ENCODE data around the gene PUM2.

The PUM2 gene

DNA sequence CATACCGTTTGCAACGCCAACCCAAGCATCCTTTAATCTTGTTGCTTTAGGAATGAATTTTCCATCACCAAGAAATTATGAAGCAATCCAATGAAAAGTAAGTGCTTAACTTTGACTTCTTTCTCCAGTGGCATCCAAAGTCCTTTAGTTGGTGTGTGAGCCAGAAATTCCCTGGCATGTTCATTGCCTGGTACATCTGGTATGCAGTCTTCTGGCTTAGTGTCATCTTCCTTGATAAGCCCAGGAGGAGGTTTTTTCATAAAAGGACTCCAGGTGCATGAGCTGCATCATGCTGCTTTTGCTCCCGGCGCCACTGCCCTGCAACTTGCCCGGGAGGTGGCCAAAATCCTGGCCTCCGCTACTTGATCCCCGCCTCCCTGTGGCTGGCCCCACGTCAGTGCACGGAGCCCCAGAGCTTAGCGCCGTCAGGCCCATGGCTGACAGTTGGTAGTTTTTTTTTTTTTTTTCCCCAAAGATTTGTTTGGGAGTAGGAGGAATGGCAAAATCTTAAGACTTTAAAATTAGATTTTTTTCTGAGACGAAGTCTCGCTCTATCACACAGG lies 58.7 kb downstream of the PUM2 start:
- no peak for TF ChIP-seq EP300 (IDR thresholded peaks at IDR 0.05; ENCODE audit: borderline replicate concordance)
- no peak for TF ChIP-seq RAD21 (IDR thresholded peaks at IDR 0.05; ENCODE audit: low read depth)
- no peak for TF ChIP-seq CEBPB (IDR thresholded peaks at IDR 0.05)
- no peak for TF ChIP-seq EGR1 (IDR thresholded peaks at IDR 0.05)
- no peak for TF ChIP-seq NFIC (IDR thresholded peaks at IDR 0.05)
- no peak for TF ChIP-seq TAF1 (IDR thresholded peaks at IDR 0.05; ENCODE audit: low read depth)
- no peak for TF ChIP-seq TCF12 (IDR thresholded peaks at IDR 0.05; ENCODE audit: low read depth)
- no peak for TF ChIP-seq TEAD4 (IDR thresholded peaks at IDR 0.05)
- TF ChIP-seq, protein P1, sequence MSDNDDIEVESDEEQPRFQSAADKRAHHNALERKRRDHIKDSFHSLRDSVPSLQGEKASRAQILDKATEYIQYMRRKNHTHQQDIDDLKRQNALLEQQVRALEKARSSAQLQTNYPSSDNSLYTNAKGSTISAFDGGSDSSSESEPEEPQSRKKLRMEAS (IDR thresholded peaks at IDR 0.05): no peak
- no peak for TF ChIP-seq CREB1 (IDR thresholded peaks at IDR 0.05; ENCODE audit: low read depth)
- no peak for TF ChIP-seq YY1 (IDR thresholded peaks at IDR 0.05; ENCODE audit: low read depth)
- TF ChIP-seq, protein P2, sequence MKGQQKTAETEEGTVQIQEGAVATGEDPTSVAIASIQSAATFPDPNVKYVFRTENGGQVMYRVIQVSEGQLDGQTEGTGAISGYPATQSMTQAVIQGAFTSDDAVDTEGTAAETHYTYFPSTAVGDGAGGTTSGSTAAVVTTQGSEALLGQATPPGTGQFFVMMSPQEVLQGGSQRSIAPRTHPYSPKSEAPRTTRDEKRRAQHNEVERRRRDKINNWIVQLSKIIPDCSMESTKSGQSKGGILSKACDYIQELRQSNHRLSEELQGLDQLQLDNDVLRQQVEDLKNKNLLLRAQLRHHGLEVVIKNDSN (IDR thresholded peaks at IDR 0.05): no peak
- TF ChIP-seq FOXM1 (IDR thresholded peaks at IDR 0.05; ENCODE audit: borderline replicate concordance, low read depth): no peak
- TF ChIP-seq ZBTB7A (IDR thresholded peaks at IDR 0.05; ENCODE audit: low read depth): no peak
- TF ChIP-seq REST (IDR thresholded peaks at IDR 0.05; ENCODE audit: low read depth): no peak

DNA sequence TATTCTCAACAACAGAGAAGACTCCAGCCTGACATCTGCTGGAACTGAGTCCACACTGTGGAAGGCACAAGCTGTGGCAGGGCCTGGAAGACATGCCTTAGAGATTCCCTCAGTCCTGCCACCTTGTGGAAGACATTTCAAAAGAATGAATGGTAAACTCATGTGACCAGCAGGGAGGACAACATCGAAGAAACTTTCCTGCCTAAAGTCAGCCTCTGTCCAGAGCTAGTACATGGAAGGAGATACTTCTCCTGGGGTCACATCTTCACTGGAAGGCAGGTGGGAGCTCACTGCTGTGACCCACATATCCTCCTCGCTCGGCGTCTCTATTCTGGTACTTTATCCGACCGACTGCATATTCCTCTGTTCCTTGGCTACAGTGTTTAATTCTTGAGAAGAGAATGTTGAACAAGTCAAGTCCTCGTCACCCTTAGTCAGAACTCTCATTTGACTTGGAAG lies 59.5 kb downstream of the PUM2 start:
- no peak for TF ChIP-seq FOXM1 (IDR thresholded peaks at IDR 0.05; ENCODE audit: borderline replicate concordance, low read depth)
- peak; percentile 48 for TF ChIP-seq RAD21 (IDR thresholded peaks at IDR 0.05; ENCODE audit: low read depth)
- TF ChIP-seq, protein P2 (IDR thresholded peaks at IDR 0.05): peak; percentile 75
- TF ChIP-seq, protein P1 (IDR thresholded peaks at IDR 0.05): peak; percentile 41; the same call in 1 of the 2 replicates
- TF ChIP-seq CREB1 (IDR thresholded peaks at IDR 0.05; ENCODE audit: low read depth): no peak
- no peak for TF ChIP-seq CEBPB (IDR thresholded peaks at IDR 0.05)
- no peak for TF ChIP-seq ZBTB7A (IDR thresholded peaks at IDR 0.05; ENCODE audit: low read depth)
- TF ChIP-seq NFIC (IDR thresholded peaks at IDR 0.05): no peak
- peak; percentile 96 for TF ChIP-seq TEAD4 (IDR thresholded peaks at IDR 0.05)

GRCh38 chr2:20288642-20289340 lies 61.9 kb downstream of the PUM2 start:
- TF ChIP-seq, protein P2 (IDR thresholded peaks at IDR 0.05): no peak
- TF ChIP-seq FOXM1 (IDR thresholded peaks at IDR 0.05; ENCODE audit: borderline replicate concordance, low read depth): no peak
- no peak for TF ChIP-seq TEAD4 (IDR thresholded peaks at IDR 0.05)
- TF ChIP-seq NFIC (IDR thresholded peaks at IDR 0.05): no peak
- TF ChIP-seq CREB1 (IDR thresholded peaks at IDR 0.05; ENCODE audit: low read depth): no peak
- TF ChIP-seq, protein P1 (IDR thresholded peaks at IDR 0.05): no peak
- TF ChIP-seq TCF12 (IDR thresholded peaks at IDR 0.05; ENCODE audit: low read depth): no peak
- TF ChIP-seq REST (IDR thresholded peaks at IDR 0.05; ENCODE audit: low read depth): no peak
- no peak for TF ChIP-seq ZBTB7A (IDR thresholded peaks at IDR 0.05; ENCODE audit: low read depth)
- TF ChIP-seq YY1 (IDR thresholded peaks at IDR 0.05; ENCODE audit: low read depth): no peak
- TF ChIP-seq RAD21 (IDR thresholded peaks at IDR 0.05; ENCODE audit: low read depth): no peak

DNA sequence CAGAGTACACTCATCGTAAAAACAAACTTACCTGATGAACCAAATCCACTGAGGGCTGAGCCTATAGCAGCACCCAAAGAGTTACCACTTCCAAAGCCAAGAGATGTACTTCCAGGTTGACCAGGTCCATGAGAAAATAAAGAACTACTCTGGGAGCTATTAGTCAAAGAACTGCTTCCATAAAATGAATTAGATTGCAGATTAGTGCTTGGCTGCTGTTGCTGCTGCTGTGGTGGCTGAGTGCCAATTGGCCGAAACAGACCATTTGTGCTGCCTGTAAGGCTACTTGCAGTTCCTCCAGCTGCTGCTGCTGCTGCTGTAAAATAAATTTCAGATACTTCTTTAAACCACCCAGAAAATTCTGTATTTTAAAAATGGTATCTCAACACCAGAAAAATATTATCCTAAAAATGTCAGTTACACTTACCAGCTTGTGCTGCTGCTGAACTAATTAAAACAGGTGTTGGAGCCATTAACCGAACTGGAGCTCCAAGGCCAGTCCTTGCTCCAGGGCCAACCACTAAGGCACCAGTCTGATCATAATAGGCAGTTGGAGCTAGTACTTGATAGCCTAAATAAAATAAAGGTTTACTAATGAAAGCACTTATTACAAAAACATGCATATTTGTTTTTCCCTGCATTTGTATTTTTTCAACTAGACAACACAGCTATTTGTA lies 67.6 kb downstream of the PUM2 start:
- TF ChIP-seq TCF12 (IDR thresholded peaks at IDR 0.05; ENCODE audit: low read depth): no peak
- no peak for TF ChIP-seq EGR1 (IDR thresholded peaks at IDR 0.05)
- no peak for TF ChIP-seq TEAD4 (IDR thresholded peaks at IDR 0.05)
- no peak for TF ChIP-seq CEBPB (IDR thresholded peaks at IDR 0.05)
- no peak for TF ChIP-seq CREB1 (IDR thresholded peaks at IDR 0.05; ENCODE audit: low read depth)
- TF ChIP-seq, protein P2 (IDR thresholded peaks at IDR 0.05): no peak
- TF ChIP-seq TAF1 (IDR thresholded peaks at IDR 0.05; ENCODE audit: low read depth): no peak
- no peak for TF ChIP-seq EP300 (IDR thresholded peaks at IDR 0.05; ENCODE audit: borderline replicate concordance)
- no peak for TF ChIP-seq RAD21 (IDR thresholded peaks at IDR 0.05; ENCODE audit: low read depth)
- no peak for TF ChIP-seq ZBTB7A (IDR thresholded peaks at IDR 0.05; ENCODE audit: low read depth)
- TF ChIP-seq, protein P1 (IDR thresholded peaks at IDR 0.05): no peak
- no peak for TF ChIP-seq REST (IDR thresholded peaks at IDR 0.05; ENCODE audit: low read depth)
- TF ChIP-seq YY1 (IDR thresholded peaks at IDR 0.05; ENCODE audit: low read depth): no peak
- no peak for TF ChIP-seq NFIC (IDR thresholded peaks at IDR 0.05)
- TF ChIP-seq FOXM1 (IDR thresholded peaks at IDR 0.05; ENCODE audit: borderline replicate concordance, low read depth): no peak
